AG04449 (cell line): ENCODE results near the gene HOXA4.

Experiments used
- CTCF ChIA-PET: fragments of 350-600 bp; formaldehyde crosslinking; extraction: SDS; loops from one replicate; lab custom pipeline; 2021; ENCODE audit warnings: antibody characterized with exemption; lab: Yijun Ruan, JAX
- POLR2A ChIA-PET: fragments of 400-600, 350-600 bp; formaldehyde crosslinking; extraction: SDS; loops from one replicate; lab custom pipeline; 2020; ENCODE audit warnings: antibody characterized with exemption, inconsistent platforms; lab: Yijun Ruan, JAX
- DNase-seq: peaks from one replicate; pipeline ENCODE4 v3.0.0-alpha.2; 2010; ENCODE audit warnings: low read depth, low spot score
- H3K4me3 ChIP-seq: 2 replicates; pipeline ENCODE4 v1.5.1; 2011; ENCODE audit warnings: low read depth, mild to moderate bottlenecking, control low read depth, low read length
- TF ChIP-seq, protein P1 (sequence below): IDR thresholded peaks from one replicate; pipeline ENCODE4 v1.5.1; 2011; ENCODE audit warnings: mild to moderate bottlenecking, moderate library complexity, low read length, control low read depth, inconsistent platforms; ENCODE audit not compliant: insufficient read depth; ENCODE audit errors: missing control alignments

HOXA4 gene

DNA sequence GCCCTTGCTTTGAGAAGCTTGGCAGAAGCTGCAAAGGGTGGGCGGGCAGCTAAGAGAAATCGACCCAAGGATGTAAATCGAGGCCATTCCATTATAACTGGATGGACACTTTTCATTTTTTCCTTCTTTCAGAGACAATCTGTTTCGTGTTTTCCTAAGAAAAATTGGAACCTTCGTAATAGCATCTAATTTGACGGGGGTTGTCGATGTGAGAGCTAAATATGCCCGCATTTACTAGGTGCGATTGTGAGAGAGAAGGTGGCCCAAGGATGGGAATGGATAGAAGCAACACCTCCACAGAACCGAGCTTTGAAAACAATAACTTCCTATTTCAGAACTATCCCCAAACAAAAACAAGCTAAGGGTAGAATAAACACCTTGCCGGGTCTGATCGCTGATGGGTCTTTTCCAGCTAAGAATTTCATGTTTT lies 848 bp upstream of the HOXA4 start:
- CTCF ChIA-PET = interaction anchor here (0.8 to 3.4 kb wide), 13 partner anchors 10 to 1239 kb away, joined by 3 to 32 read pairs (median 5); partner anchors contain the start of genes HOXA3 and HOXA5
- TF ChIP-seq, protein P1, sequence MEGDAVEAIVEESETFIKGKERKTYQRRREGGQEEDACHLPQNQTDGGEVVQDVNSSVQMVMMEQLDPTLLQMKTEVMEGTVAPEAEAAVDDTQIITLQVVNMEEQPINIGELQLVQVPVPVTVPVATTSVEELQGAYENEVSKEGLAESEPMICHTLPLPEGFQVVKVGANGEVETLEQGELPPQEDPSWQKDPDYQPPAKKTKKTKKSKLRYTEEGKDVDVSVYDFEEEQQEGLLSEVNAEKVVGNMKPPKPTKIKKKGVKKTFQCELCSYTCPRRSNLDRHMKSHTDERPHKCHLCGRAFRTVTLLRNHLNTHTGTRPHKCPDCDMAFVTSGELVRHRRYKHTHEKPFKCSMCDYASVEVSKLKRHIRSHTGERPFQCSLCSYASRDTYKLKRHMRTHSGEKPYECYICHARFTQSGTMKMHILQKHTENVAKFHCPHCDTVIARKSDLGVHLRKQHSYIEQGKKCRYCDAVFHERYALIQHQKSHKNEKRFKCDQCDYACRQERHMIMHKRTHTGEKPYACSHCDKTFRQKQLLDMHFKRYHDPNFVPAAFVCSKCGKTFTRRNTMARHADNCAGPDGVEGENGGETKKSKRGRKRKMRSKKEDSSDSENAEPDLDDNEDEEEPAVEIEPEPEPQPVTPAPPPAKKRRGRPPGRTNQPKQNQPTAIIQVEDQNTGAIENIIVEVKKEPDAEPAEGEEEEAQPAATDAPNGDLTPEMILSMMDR = no peak
- H3K4me3 ChIP-seq = peak overlapping the region; percentile 68
- DNase-seq = no peak
- POLR2A ChIA-PET = interaction anchor here (1.3 to 1.6 kb wide), 2 partner anchors 20 to 35 kb away, joined by 5 to 6 read pairs; no protein-coding TSS in a partner anchor

DNA sequence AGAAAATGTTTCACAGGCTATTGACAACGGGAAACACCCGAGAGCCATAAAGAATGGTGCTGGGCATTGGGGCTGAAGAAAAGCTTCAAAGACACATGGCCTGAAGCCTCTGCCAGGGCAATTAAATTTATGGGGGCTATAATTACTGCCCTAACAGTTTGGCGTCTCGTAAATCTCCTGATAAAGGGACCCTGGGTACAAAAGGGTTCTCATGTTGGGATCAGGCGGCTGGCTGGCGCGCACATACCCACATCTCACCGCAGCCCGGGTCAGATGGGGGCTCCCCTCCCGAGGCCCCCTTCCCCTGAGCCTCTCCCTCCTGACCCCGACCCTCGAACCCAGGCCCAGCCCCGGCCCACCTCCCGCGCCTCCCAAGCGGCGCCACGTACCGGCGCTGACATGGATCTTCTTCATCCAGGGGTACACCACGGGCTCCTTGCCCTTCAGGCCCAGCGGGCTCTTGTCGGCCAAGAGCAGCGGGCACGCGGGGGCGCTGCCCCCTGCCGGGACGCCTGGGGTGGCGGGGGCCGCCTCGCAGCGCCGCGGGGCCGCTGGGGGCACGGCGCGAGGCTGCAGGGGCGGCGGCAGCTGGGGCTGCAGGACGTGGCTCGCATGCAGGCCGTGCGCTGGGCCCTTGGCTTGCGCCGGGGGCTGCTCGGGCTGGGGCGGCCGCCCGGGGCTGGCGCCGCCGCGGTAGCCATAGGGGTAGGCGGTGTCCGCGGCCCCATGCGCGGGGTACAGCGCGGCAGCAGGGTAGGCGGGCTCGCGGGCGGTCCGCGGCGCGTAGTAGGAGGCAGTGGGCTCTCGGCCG lies 623 bp downstream of the HOXA4 start:
- ChIA-PET CTCF (interaction anchor here (0.9 to 3.4 kb wide), 8 partner anchors 11 to 463 kb away, joined by 3 to 32 read pairs (median 6); partner anchors contain the start of gene HOXA5), POLR2A (interaction anchor here (1.3 to 1.6 kb wide), 2 partner anchors 21 to 33 kb away, joined by 5 to 6 read pairs; no protein-coding TSS in a partner anchor)
- no peak for DNase-seq
- peak overlapping the region; percentile 68 for H3K4me3 ChIP-seq
- TF ChIP-seq, protein P1 = no peak

DNA sequence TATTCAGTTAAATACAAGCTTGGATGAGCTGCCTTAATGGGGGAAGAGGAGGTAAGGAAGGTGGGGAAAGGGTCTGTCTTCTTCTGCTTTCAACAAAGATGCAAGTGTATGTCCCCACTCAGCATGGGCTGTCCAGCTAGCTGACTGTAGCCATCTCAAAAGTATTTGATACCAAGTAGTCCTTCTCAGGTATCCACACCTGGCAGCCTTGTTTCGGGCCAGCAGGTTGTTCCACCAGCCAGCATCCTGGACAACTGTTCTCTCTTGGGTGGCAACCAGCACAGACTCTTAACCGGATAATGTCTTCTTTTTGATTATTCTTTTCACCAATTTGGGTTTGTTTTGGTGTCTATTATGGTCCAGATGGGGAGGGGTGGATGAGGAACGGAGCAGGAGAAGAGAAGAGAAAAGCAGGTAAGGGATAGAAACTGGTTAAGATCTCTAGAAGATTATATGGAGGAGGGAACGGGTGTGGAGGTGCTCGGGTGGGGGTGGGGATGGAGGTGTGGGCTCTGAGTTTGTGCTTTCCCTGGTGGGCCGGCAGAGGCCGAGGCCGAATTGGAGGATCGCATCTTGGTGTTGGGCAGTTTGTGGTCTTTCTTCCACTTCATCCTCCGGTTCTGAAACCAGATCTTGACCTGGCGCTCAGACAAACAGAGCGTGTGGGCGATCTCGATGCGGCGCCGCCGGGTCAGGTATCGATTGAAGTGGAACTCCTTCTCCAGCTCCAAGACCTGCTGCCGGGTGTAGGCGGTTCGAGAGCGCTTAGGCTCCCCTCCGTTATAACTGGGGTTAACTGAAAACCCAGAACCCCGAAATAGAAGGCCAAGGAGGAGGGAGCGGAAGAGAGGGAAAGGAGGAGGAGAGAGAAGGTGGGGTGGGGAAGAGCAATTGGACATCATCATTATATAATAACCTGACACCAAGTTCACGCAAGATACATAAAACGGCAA lies 1.5 kb downstream of the HOXA4 start:
- CTCF ChIA-PET = interaction anchor here (1.0 to 3.4 kb wide), 4 partner anchors 16 to 275 kb away, joined by 3 to 32 read pairs (median 3); no protein-coding TSS in a partner anchor
- POLR2A ChIA-PET = no interaction called here
- H3K4me3 ChIP-seq = no peak overlapping the region
- no peak for DNase-seq
- TF ChIP-seq, protein P1 = no peak

DNA sequence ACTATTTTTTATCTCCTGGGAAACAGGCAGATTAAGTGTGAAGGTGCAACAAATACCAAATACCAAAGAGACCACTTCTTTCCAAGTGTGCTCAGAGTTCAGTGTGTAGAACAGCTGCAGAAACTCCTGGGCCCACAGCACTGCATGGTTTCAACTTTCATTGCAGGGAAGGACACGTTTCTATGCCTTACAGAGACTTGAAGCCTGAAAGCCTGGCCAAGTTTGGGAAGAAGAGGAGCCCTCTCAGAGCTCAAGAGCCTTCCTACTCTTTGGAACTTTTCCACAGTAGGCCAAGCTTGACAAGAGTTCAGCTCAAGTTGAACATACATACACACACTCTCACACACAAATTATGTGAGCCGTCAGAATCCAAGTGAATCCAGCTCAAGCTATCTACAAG lies 2.5 kb downstream of the HOXA4 start:
- DNase-seq = no peak
- H3K4me3 ChIP-seq = no peak overlapping the region
- TF ChIP-seq, protein P1 = no peak
- POLR2A ChIA-PET = no interaction called here
- CTCF ChIA-PET = interaction anchor here (0.5 to 1.2 kb wide), 4 partner anchors 16 to 34 kb away, joined by 3 to 4 read pairs (median 3); no protein-coding TSS in a partner anchor

DNA sequence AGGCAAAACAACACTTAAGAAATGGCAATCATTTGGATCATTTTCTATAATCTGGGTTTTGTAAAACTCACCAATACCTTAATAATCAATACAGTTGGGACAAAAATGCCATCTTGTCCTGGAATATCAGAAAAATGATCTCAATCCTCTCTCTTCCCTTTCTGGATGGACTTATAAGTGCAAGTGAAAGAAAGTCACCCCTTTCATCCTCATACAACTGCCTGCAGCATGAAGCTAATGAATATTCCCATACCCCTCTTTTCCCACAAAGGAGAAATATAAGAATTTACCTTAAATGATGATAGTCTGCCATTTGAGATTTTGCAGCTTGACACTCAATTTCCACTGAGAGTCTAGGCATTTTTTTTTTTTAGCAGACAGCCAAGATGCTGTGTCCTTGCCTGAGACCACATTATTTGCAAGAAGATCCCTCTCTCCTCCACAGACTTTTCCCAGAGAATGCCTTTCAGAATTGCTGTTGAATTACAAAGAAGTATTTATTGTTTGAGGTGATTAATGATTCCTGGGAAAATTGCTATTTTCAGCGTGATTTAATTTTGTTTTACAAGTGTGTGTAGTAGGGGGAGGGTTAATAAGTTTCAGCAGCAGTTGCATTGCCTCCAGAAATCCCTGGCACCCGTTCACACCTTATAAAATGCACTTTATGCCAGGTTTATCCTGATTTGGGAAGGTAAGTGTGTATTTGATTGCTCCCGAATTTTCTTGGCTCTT lies 3.8 kb downstream of the HOXA4 start:
- DNase-seq = no peak
- TF ChIP-seq, protein P1 = no peak
- POLR2A ChIA-PET = no interaction called here
- CTCF ChIA-PET = interaction anchor here (1.1 to 1.7 kb wide), 2 partner anchors 12 to 273 kb away, joined by 3 read pairs; no protein-coding TSS in a partner anchor
- no peak overlapping the region for H3K4me3 ChIP-seq
